GM12875 (cell line): ENCODE measurements around the gene PALM2AKAP2.

Experiments used
- H3K4me3 ChIP-seq: one replicate; pipeline ENCODE4 v1.5.1; 2011; ENCODE audit warnings: low read depth, low read length, control low read depth
- CTCF ChIP-seq: IDR thresholded peaks from 2 replicates; pipeline ENCODE4 v1.5.1; 2011; ENCODE audit warnings: low read depth, mild to moderate bottlenecking, control low read depth, inconsistent platforms, low read length, moderate library complexity, borderline replicate concordance; ENCODE audit not compliant: insufficient read depth

The PALM2AKAP2 gene

GRCh38 chr9:109742776-109743348, 37.1 kb upstream of the PALM2AKAP2 start:
- TF ChIP-seq CTCF, result no peak
- no peak overlapping the region for H3K4me3 ChIP-seq

- H3K4me3 ChIP-seq, result no peak overlapping the region
- TF ChIP-seq CTCF, result no peak
These were observed 36.3 kb upstream of the PALM2AKAP2 start for GRCh38 chr9:109743696-109744095.

- no peak for TF ChIP-seq CTCF
- no peak overlapping the region for H3K4me3 ChIP-seq
These were observed 34.4 kb upstream of the PALM2AKAP2 start for GRCh38 chr9:109745335-109746283.

- no peak overlapping the region for H3K4me3 ChIP-seq
- no peak for TF ChIP-seq CTCF
These were observed 28.7 kb upstream of the PALM2AKAP2 start for GRCh38 chr9:109751253-109751652.

GRCh38 chr9:109753308-109753707, 26.7 kb upstream of the PALM2AKAP2 start:
- H3K4me3 ChIP-seq, result no peak overlapping the region
- TF ChIP-seq CTCF, result no peak

- no peak for TF ChIP-seq CTCF
These were observed 25.0 kb upstream of the PALM2AKAP2 start for GRCh38 chr9:109755040-109755439.

GRCh38 chr9:109759589-109759988, 20.4 kb upstream of the PALM2AKAP2 start:
- no peak overlapping the region for H3K4me3 ChIP-seq

More at GRCh38 chr9:109755040-109755439, 25.0 kb upstream of the PALM2AKAP2 start:
- no peak overlapping the region for H3K4me3 ChIP-seq

More at GRCh38 chr9:109759589-109759988, 20.4 kb upstream of the PALM2AKAP2 start:
- TF ChIP-seq CTCF, result no peak
